Aorta (tissue), 5 donors: Measurements from ENCODE around the gene SMAD6. TPM values are rescaled to one million over a fixed set of nuclear protein-coding genes. Genes with fewer than 3 reads are reported as not detected.
"Not testable (repeated sequence)": the region's sequence is repeated elsewhere in the genome, so short reads cannot be mapped to it uniquely, and the experiment has no call there.

Source experiments
- ATAC-seq: fragments of 200-7000 bp; cut with Tn5 transposase; one replicate; pipeline ENCODE4 v1.9.1; 2022; ENCODE audit warnings: moderate library complexity; ENCODE audit not compliant: low FRiP score
- DNase-seq, 2 donors: peaks; one replicate each; pipeline ENCODE4 v3.0.0-alpha.2; 2020
- H3K27ac ChIP-seq, 2 donors: one replicate each; pipeline ENCODE4 v1.5.1; 2013; ENCODE audit warnings: low read length in 2 of 2, mild to moderate bottlenecking in 2 of 2, moderate library complexity in 2 of 2, control low read depth in 1 of 2, inconsistent platforms in 1 of 2, low read depth in 1 of 2
- H3K27me3 ChIP-seq, 2 donors: one replicate each; pipeline ENCODE4 v1.6.1; 2013; ENCODE audit warnings: control low read depth in 1 of 2, low read length in 1 of 2, mild to moderate bottlenecking in 1 of 2, moderate library complexity in 1 of 2; ENCODE audit not compliant: insufficient read depth in 2 of 2, control insufficient read depth in 1 of 2
- H3K36me3 ChIP-seq, 2 donors: one replicate each; pipeline ENCODE4 v1.6.1; 2013; ENCODE audit warnings: control low read depth in 1 of 2, low read length in 1 of 2, mild to moderate bottlenecking in 1 of 2; ENCODE audit not compliant: insufficient read depth in 2 of 2, control insufficient read depth in 1 of 2
- H3K4me1 ChIP-seq, 2 donors: one replicate each; pipeline ENCODE4 v1.6.1; 2013; ENCODE audit warnings: low read length in 2 of 2, control low read depth in 1 of 2, mild to moderate bottlenecking in 1 of 2, moderate library complexity in 1 of 2; ENCODE audit not compliant: insufficient read depth in 2 of 2, control insufficient read depth in 1 of 2
- H3K4me3 ChIP-seq, 2 donors: one replicate each; pipeline ENCODE4 v1.5.1; 2013; ENCODE audit warnings: low read length in 2 of 2, control low read depth in 1 of 2, mild to moderate bottlenecking in 1 of 2
- H3K9me3 ChIP-seq: one replicate; pipeline ENCODE4 v1.6.1; 2013; ENCODE audit warnings: mild to moderate bottlenecking, low read length; ENCODE audit not compliant: control insufficient read depth
- WGBS, 2 donors: extraction: QIAGEN DNeasy Blood & Tissue Kit; methylation state at CpG; one replicate each; pipeline ENCODE4 v1.1.7; 2013; 5-methylcytosine and 5-hydroxymethylcytosine counted together
- intact Hi-C, 2 donors: fragments of 100-400 bp; cut with DNase I; formaldehyde crosslinking; loops; one replicate each; pipeline versions ENCODE4 v1.14.2 to v1.15.0; 2022
- polyA plus RNA-seq, 2 donors: library from polyadenylated mRNA; stranded (reverse); fragments of 200-250 nt; gene quantifications; one replicate each; pipeline ENCODE4 v1.2.3, GENCODE V29; 2013
- total RNA-seq, 2 donors: library from RNA; stranded (reverse); fragmentation: NEBNext Ultra II Directional; extraction: Animal tissue kit (Norgen Biotek cat#: 25700); gene quantifications; one replicate each; pipeline ENCODE4 v1.2.1, GENCODE V29; 2021
- donor health status: healthy with polysubstance abuse.
- donor health status: Bipolar disorder and iron deficiency.
- donor health status: DM: no; HTN: no; CAD: no.
- donor health status: DM: no; HTN: no; CAD: no.
- donor health status: DM: yes; HTN: yes; CAD: no.

Gene SMAD6
- total and polyA plus RNA-seq, 4 donors, result 7.1 to 92.0 (median 24.5) TPM

DNA sequence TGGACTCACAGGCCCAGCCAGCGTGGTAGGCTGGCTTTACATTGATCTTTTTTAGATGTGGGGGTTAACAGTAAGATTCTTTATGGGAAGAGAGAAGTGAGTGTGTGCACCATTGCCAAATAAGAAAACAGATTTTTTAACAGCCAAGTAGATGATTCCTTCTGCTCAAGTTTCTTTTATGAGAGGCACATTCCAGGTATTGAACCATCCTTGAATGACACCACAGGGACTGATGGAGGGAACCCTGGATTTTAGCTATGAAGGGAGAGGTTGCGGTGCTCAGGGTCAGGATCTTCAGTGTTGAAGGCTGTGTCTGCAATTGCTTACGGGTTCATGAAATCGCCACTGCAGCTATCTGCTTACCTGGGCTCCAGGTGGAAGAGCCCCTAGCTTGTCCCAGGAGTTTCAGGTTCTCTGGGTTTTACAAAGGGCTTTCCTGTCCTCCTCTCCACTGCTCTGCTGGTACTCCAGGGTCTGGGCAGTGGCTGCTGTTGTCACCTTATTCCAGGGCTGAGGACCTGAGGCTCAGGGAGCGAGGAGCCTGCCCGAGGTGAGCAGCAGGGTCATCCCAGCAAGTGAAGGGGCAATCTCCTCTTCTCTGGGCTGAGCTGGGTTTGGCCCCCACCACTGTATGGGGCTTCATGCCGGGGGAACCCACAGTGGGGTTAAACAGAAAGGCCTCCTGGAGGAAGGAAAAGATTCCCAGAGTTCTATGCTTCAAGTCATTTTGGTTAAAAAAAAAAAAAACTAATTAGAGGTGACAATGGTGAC lies 53.4 kb downstream of the SMAD6 start:
- DNase-seq, result peak in 1 of 2 donors; percentile 17
- WGBS, 2 donors, result 97% methylated on average over 7 of the region's 7 CpGs
- peaks cover 3 to 5% of the 10 kb centered on the region in 2 donors for H3K4me1 ChIP-seq

GRCh38 chr15:66756295-66756694 lies 54.3 kb downstream of the SMAD6 start:
- H3K27me3 ChIP-seq, result no peaks in the 10 kb centered on the region
- no peak for ATAC-seq
- H3K36me3 ChIP-seq, result no peaks in the 10 kb centered on the region
- H3K4me1 ChIP-seq, result peaks cover 3 to 5% of the 10 kb centered on the region in 2 donors
- peak overlapping the region in 1 of 2 donors; percentile 26 for H3K27ac ChIP-seq
- no peak overlapping the region for H3K4me3 ChIP-seq
- DNase-seq, result peak in 1 of 2 donors; percentile 40
- H3K9me3 ChIP-seq, result no peaks in the 10 kb centered on the region
- intact Hi-C loops, result no loop called here
- 9 to 12% methylated on average over 6 of the region's 6 CpGs for WGBS, 2 donors

More for the DNA sequence above, 53.4 kb downstream of the SMAD6 start:
- no peaks in the 10 kb centered on the region for H3K27me3 ChIP-seq
- no peak for ATAC-seq
- intact Hi-C loops, result no loop called here
- H3K27ac ChIP-seq, result peak overlapping the region in 1 of 2 donors; percentile 48
- H3K4me3 ChIP-seq, result no peak overlapping the region
- H3K9me3 ChIP-seq, result no peaks in the 10 kb centered on the region
- H3K36me3 ChIP-seq, result no peaks in the 10 kb centered on the region

- no peak for ATAC-seq
- DNase-seq, result peak in 1 of 2 donors; percentile 13
- Histone ChIP-seq H3K4me1 (peaks cover 3 to 5% of the 10 kb centered on the region in 2 donors), H3K9me3 (no peaks in the 10 kb centered on the region), H3K27ac (peak overlapping the region in 1 of 2 donors; percentile 14), H3K36me3 (no peaks in the 10 kb centered on the region), H3K27me3 (no peaks in the 10 kb centered on the region), H3K4me3 (no peak overlapping the region)
- WGBS, 2 donors, result 68 to 71% methylated on average over 12 of the region's 12 CpGs
- intact Hi-C loops, result no loop called here
Observed at GRCh38 chr15:66757030-66757429, 55.0 kb downstream of the SMAD6 start.

- Histone ChIP-seq H3K27ac (peak overlapping the region in 1 of 2 donors; percentile 14), H3K4me3 (no peak overlapping the region), H3K36me3 (no peaks in the 10 kb centered on the region), H3K9me3 (no peaks in the 10 kb centered on the region), H3K27me3 (no peaks in the 10 kb centered on the region), H3K4me1 (peaks cover 3 to 5% of the 10 kb centered on the region in 2 donors)
- WGBS, 2 donors, result 42 to 53% methylated on average over 11 of the region's 11 CpGs
- no peak for ATAC-seq
- intact Hi-C loops, result no loop called here
- DNase-seq, result no peak
Observed at GRCh38 chr15:66757521-66757920, 55.5 kb downstream of the SMAD6 start.

DNA sequence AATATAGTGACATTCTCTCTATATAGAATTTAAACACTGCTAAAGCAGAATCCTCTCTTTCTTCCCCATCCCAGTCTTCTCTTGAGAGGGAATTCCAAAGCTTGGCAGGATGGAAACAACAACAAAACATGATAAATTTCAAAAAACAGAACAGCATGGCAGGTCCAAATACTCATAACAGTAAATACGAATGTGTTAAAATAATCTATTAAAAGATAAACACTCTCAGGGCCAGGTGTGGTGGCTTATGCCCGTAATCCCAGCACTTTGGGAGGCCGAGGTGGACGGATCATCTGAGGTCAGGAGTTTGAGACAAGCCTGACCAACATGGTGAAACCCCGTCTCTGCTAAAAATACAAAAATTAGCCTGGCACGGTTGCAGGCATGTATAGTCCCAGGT lies 56.2 kb downstream of the SMAD6 start:
- H3K36me3 ChIP-seq, H3K9me3 ChIP-seq, H3K4me3 ChIP-seq, H3K4me1 ChIP-seq, H3K27ac ChIP-seq, H3K27me3 ChIP-seq, ATAC-seq, DNase-seq, intact Hi-C loops: not testable (repeated sequence)
- 66 to 72% methylated on average over 6 of the region's 6 CpGs for WGBS, 2 donors

GRCh38 chr15:66758844-66759243 lies 56.8 kb downstream of the SMAD6 start:
- ATAC-seq (no peak), DNase-seq (no peak)
- H3K4me1 ChIP-seq, result peaks cover 3 to 5% of the 10 kb centered on the region in 2 donors
- 62 to 70% methylated on average over 3 of the region's 3 CpGs for WGBS, 2 donors
- intact Hi-C loops, result no loop called here
- H3K4me3 ChIP-seq, result no peak overlapping the region
- no peak overlapping the region for H3K27ac ChIP-seq
- no peaks in the 10 kb centered on the region for H3K36me3 ChIP-seq
- no peaks in the 10 kb centered on the region for H3K9me3 ChIP-seq
- H3K27me3 ChIP-seq, result no peaks in the 10 kb centered on the region

- WGBS, 2 donors, result 78 to 82% methylated on average over 16 of the region's 16 CpGs
- intact Hi-C loops, result no loop called here
- no peaks in the 10 kb centered on the region for H3K27me3 ChIP-seq
- ATAC-seq (no peak), DNase-seq (peak; percentile 58 to 72)
- peak overlapping the region; percentile 15 to 35 for H3K27ac ChIP-seq
- no peaks in the 10 kb centered on the region for H3K9me3 ChIP-seq
- H3K4me3 ChIP-seq, result no peak overlapping the region
- no peaks in the 10 kb centered on the region for H3K36me3 ChIP-seq
- H3K4me1 ChIP-seq, result peaks cover 3 to 5% of the 10 kb centered on the region in 2 donors
Observed at GRCh38 chr15:66760097-66760967, 58.3 kb downstream of the SMAD6 start.

DNA sequence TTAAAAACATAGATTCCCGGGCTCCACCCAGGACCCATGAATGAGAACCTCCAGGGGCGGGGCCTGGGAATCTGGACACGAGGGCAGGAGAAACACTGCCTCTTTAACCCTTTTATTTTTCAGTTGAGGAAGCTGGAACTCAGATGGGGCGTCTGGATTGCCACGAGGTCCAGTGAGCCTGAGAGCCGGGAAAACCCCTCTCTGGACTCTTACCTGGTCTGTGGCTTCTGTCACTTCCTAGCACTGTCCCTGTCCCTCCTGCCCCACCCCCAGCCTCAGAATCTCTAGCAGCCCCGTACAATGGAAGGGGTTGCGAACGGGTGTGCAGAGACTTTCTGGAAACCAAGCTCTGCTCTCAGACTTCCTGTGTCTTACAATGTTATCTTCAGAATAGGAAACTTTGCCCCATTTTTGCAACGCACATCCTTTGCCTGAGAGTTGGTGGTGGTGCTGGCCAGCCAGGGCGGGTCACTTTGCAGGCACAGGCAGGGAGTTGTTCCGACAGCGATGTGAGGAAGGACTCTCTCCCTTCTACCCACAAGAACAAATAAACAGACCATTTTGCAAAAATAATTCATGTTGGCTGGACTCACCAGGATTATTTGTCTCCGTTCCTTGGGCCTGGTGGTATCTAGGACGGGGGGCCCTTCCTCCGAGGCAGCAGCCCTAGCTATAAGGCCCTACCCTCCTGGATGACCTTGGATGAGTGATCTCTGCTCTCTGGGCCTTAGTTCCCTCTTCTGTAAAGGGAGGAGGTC lies 59.1 kb downstream of the SMAD6 start:
- no peak for ATAC-seq

More for the DNA sequence above, 59.1 kb downstream of the SMAD6 start:
- H3K4me3 ChIP-seq, result no peak overlapping the region
- peak overlapping the region; percentile 29 to 72 for H3K27ac ChIP-seq
- DNase-seq, result peak; percentile 60 to 72
- H3K27me3 ChIP-seq, result no peaks in the 10 kb centered on the region
- no peaks in the 10 kb centered on the region for H3K9me3 ChIP-seq
- intact Hi-C loops, result no loop called here
- no peaks in the 10 kb centered on the region for H3K36me3 ChIP-seq
- peaks cover 7 to 8% of the 10 kb centered on the region in 2 donors for H3K4me1 ChIP-seq
- WGBS, 2 donors, result 17 to 28% methylated on average over 16 of the region's 16 CpGs
